Stimulated activated CD4-positive, alpha-beta T cell treated with anti-CD3 and anti-CD28 coated beads, Interleukin-4, amount 100 ng/mL, for 4 hours (primary cell): ENCODE measurements around the gene CPNE8.

Experiments used
- DNase-seq, 2 experiments: peaks; one replicate each; pipeline ENCODE4 v3.0.0-alpha.2; 2020

Gene CPNE8

GRCh38 chr12:38614171-38614570 lies 291.2 kb downstream of the CPNE8 start:
- DNase-seq = no peak

GRCh38 chr12:38610808-38611350 lies 294.5 kb downstream of the CPNE8 start:
- DNase-seq = no peak

GRCh38 chr12:38607295-38607694 lies 298.1 kb downstream of the CPNE8 start:
- no peak for DNase-seq
